HCT116 (cell line): ENCODE measurements around the gene PRL. TPM values are rescaled to one million over a fixed set of nuclear protein-coding genes. Genes with fewer than 3 reads are reported as not detected.

ENCODE experiments used
- ATAC-seq: fragments of 200-7000 bp; cut with Tn5 transposase; 2 replicates; pipeline ENCODE4 v1.9.1; 2020; ENCODE audit warnings: mild to moderate bottlenecking, moderate library complexity
- BruUV-seq: library from RNA; stranded (reverse); fragments of 400-500 nt; replicated peaks from 2 replicates; lab custom pipeline; 2021; lab: Mats Ljungman, UMichigan
- CTCF ChIA-PET: fragments of 300-600 bp; sonication (Branson Sonifier 250); formaldehyde crosslinking; loops from one replicate; lab custom pipeline; 2021; ENCODE audit warnings: antibody characterized with exemption; lab: Charles Lee
- POLR2A ChIA-PET: fragments of 300-600, 350-600 bp; sonication (Branson Sonifier 250); formaldehyde crosslinking; loops from one replicate; lab custom pipeline; 2021; ENCODE audit warnings: antibody characterized with exemption; lab: Charles Lee
- RAD21 ChIA-PET, 2 experiments: fragments of 300-600 bp; sonication (Branson Sonifier 250); formaldehyde crosslinking; loops; one replicate each; lab custom pipeline; 2023; ENCODE audit warnings: low total read pairs in 2 of 2; ENCODE audit not compliant: uncharacterized antibody in 2 of 2, unreplicated experiment in 2 of 2, low non-redundant PET in 1 of 2; lab: Charles Lee
- DNase-seq: peaks from one replicate; pipeline ENCODE4 v3.0.0-alpha.2; 2010; ENCODE audit warnings: low read depth, low spot score
- H2AFZ ChIP-seq: fragments of 200-600 bp; shearing (Covaris generic), sonication (generic); 2 replicates; pipeline ENCODE4 v1.6.1; 2017; ENCODE audit warnings: low read depth, mixed run types, mixed read lengths, antibody characterized with exemption, low read length; ENCODE audit not compliant: poor library complexity, severe bottlenecking
- H3K27ac ChIP-seq: 2 replicates; pipeline ENCODE4 v1.5.1; 2012; ENCODE audit warnings: low read depth, low read length
- H3K27me3 ChIP-seq: fragments of 200-600 bp; sonication (generic); 2 replicates; pipeline ENCODE4 v1.6.1; 2016; ENCODE audit warnings: mixed run types, low read length, mixed read lengths; ENCODE audit not compliant: insufficient read depth
- H3K36me3 ChIP-seq, 2 experiments: fragments of 200-500 bp in 1 of 2; fragments of 200-600 bp in 1 of 2; sonication (Bioruptor generic) in 1 of 2; sonication (generic) in 1 of 2; 2 replicates each; pipeline versions ENCODE4 v1.5.1 to v1.6.1; 2014 to 2016; ENCODE audit warnings: low read length in 2 of 2, inconsistent platforms in 1 of 2, mixed read lengths in 1 of 2, mixed run types in 1 of 2; ENCODE audit not compliant: insufficient read depth in 2 of 2, control insufficient read depth in 1 of 2
- H3K4me1 ChIP-seq, 2 experiments: fragments of 200-600 bp in 1 of 2; sonication (generic) in 1 of 2; 2 replicates each; pipeline versions ENCODE4 v1.5.1 to v1.6.1; 2012 to 2017; ENCODE audit warnings: low read length in 2 of 2, inconsistent platforms in 1 of 2, mild to moderate bottlenecking in 1 of 2, mixed read lengths in 1 of 2, mixed run types in 1 of 2, moderate library complexity in 1 of 2; ENCODE audit not compliant: insufficient read depth in 2 of 2, control insufficient read depth in 1 of 2
- H3K4me2 ChIP-seq: fragments of 200-600 bp; sonication (generic); 2 replicates; pipeline ENCODE4 v1.6.1; 2017; ENCODE audit warnings: mixed run types, low read length, mixed read lengths
- H3K4me3 ChIP-seq, 2 experiments: fragments of 200-600 bp in 1 of 2; sonication (generic) in 1 of 2; replicated peaks in 1 of 2; 2 replicates each; pipeline ENCODE4 v1.5.1; 2011 to 2016; ENCODE audit warnings: low read length in 2 of 2, control low read depth in 1 of 2, low read depth in 1 of 2, mild to moderate bottlenecking in 1 of 2, mixed read lengths in 1 of 2, mixed run types in 1 of 2
- H3K79me2 ChIP-seq: fragments of 200-600 bp; sonication (generic); 2 replicates; pipeline ENCODE4 v1.6.1; 2017; ENCODE audit warnings: mild to moderate bottlenecking, mixed run types, low read length, moderate library complexity, mixed read lengths; ENCODE audit not compliant: insufficient read depth
- H3K9ac ChIP-seq: fragments of 200-600 bp; sonication (generic); 2 replicates; pipeline ENCODE4 v1.6.1; 2016; ENCODE audit warnings: low read length, mixed read lengths
- H3K9me2 ChIP-seq: fragments of 200-600 bp; sonication (generic), shearing (Covaris generic); 2 replicates; pipeline ENCODE4 v1.6.1; 2017; ENCODE audit warnings: mixed run types, mild to moderate bottlenecking, moderate library complexity; ENCODE audit not compliant: insufficient read depth
- H3K9me3 ChIP-seq, 2 experiments: fragments of 200-500 bp in 1 of 2; fragments of 200-600 bp in 1 of 2; sonication (Bioruptor generic) in 1 of 2; sonication (generic) in 1 of 2; 2 replicates each; pipeline ENCODE4 v1.6.1; 2014 to 2017; ENCODE audit warnings: low read length in 2 of 2, mixed read lengths in 2 of 2, inconsistent platforms in 1 of 2, low read depth in 1 of 2, mild to moderate bottlenecking in 1 of 2, mixed run types in 1 of 2, moderate library complexity in 1 of 2; ENCODE audit not compliant: control insufficient read depth in 1 of 2, insufficient read depth in 1 of 2
- H4K20me1 ChIP-seq: fragments of 200-600 bp; sonication (generic), shearing (Covaris generic); 2 replicates; pipeline ENCODE4 v1.6.1; 2017; ENCODE audit warnings: mixed run types, mild to moderate bottlenecking, moderate library complexity; ENCODE audit not compliant: insufficient read depth
- EGR1 ChIP-seq: IDR thresholded peaks from 2 replicates; pipeline ENCODE4 v1.6.1; 2012; ENCODE audit warnings: low read depth
- ELF1 ChIP-seq: IDR thresholded peaks from 2 replicates; pipeline ENCODE4 v1.6.1; 2012; ENCODE audit warnings: low read depth, borderline replicate concordance
- EZH2 ChIP-seq: fragments of 200-600 bp; sonication (generic); IDR thresholded peaks from 2 replicates; pipeline ENCODE4 v1.6.1; 2017; ENCODE audit warnings: antibody characterized with exemption, mixed run types
- EZH2phosphoT487 ChIP-seq: fragments of 200-600 bp; IDR thresholded peaks from 2 replicates; pipeline ENCODE4 v1.6.1; 2018; ENCODE audit warnings: antibody characterized with exemption, borderline replicate concordance
- FOSL1 ChIP-seq: IDR thresholded peaks from 2 replicates; pipeline ENCODE4 v1.6.1; 2012; ENCODE audit warnings: low read depth
- JUND ChIP-seq: IDR thresholded peaks from 2 replicates; pipeline ENCODE4 v1.6.1; 2012
- RAD21 ChIP-seq: IDR thresholded peaks from 2 replicates; pipeline ENCODE4 v1.6.1; 2012; ENCODE audit warnings: low read depth, mild to moderate bottlenecking
- SP1 ChIP-seq: IDR thresholded peaks from 2 replicates; pipeline ENCODE4 v1.6.1; 2012; ENCODE audit warnings: low read depth
- SRF ChIP-seq: IDR thresholded peaks from 2 replicates; pipeline ENCODE4 v1.6.1; 2012; ENCODE audit warnings: low read depth
- TCF7L2 ChIP-seq: IDR thresholded peaks from 2 replicates; pipeline ENCODE4 v1.7.0; 2011; ENCODE audit warnings: borderline replicate concordance, inconsistent platforms; ENCODE audit not compliant: insufficient read depth, insufficient read length; ENCODE audit errors: extremely low read depth
- YY1 ChIP-seq: IDR thresholded peaks from 2 replicates; pipeline ENCODE4 v1.6.1; 2011; ENCODE audit warnings: low read length, low read depth, moderate library complexity, mild to moderate bottlenecking; ENCODE audit not compliant: insufficient replicate concordance; ENCODE audit errors: extremely low read depth
- ZFX ChIP-seq: fragments of 450-650 bp; IDR thresholded peaks from 2 replicates; pipeline ENCODE4 v1.6.1; 2017
- intact Hi-C: fragments of 100-400 bp; cut with micrococcal nuclease; formaldehyde crosslinking; loops from 2 replicates; pipeline ENCODE4 v1.10.0; 2022
- total RNA-seq: library from RNA; stranded (reverse); gene quantifications from one replicate; pipeline ENCODE4 v1.2.1, GENCODE V29; 2021; ENCODE audit not compliant: unreplicated experiment
- TF ChIP-seq, protein P1 (sequence below): IDR thresholded peaks from 2 replicates; pipeline ENCODE4 v1.6.1; 2011; ENCODE audit warnings: mild to moderate bottlenecking, low read length, moderate library complexity; ENCODE audit not compliant: insufficient replicate concordance; ENCODE audit errors: extremely low read depth
- TF ChIP-seq, protein P2 (sequence below), 3 experiments: fragments of 200-600 bp in 1 of 3; sonication (generic) in 1 of 3; IDR thresholded peaks in 2 of 3; conservative IDR thresholded peaks in 1 of 3; 2 replicates each; pipeline ENCODE4 v1.5.1; 2012 to 2017; ENCODE audit warnings: low read depth in 2 of 3, low read length in 2 of 3, antibody characterized with exemption in 1 of 3, borderline replicate concordance in 1 of 3, control low read depth in 1 of 3, mild to moderate bottlenecking in 1 of 3, mixed read lengths in 1 of 3, mixed run types in 1 of 3, moderate library complexity in 1 of 3; ENCODE audit not compliant: insufficient read depth in 1 of 3
- TF ChIP-seq, protein P3 (sequence below): IDR thresholded peaks from 2 replicates; pipeline ENCODE4 v1.6.1; 2012; ENCODE audit warnings: low read depth

PRL gene
- total RNA-seq, 1 experiment from 2014 or later, result not detected

DNA sequence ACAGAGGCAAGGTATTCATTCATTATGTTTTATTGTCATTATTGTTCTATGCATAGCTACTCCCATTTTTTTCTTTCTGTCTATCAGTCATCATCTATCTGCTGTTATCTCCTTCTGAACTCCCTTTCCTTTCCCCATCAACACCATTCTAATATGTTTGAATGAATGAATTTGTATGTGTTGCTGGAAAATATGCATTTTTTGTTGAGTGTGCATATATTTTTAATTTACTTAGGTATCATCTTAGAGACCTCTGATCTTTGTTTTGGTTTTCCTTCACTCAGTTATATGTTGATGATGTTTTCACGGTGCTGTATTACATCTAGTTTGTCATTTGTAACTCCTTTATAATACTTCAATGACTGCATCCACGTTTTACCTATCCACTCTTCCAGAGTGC, 12.1 kb upstream of the PRL start:
- H3K79me2 ChIP-seq, result no peaks in the 10 kb centered on the region
- ATAC-seq (no peak), DNase-seq (no peak)
- no peak overlapping the region for H3K9ac ChIP-seq
- RAD21 ChIA-PET, result no interaction called here
- intact Hi-C loops, result no loop called here
- H3K4me2 ChIP-seq, result no peak overlapping the region
- H3K27me3 ChIP-seq, result no peaks in the 10 kb centered on the region
- H3K4me3 ChIP-seq, result no peak overlapping the region
- H3K27ac ChIP-seq, result no peak overlapping the region
- no peak overlapping the region for H2AFZ ChIP-seq
- no peaks in the 10 kb centered on the region for H3K9me2 ChIP-seq
- BruUV-seq, result no TSS peak
- peaks cover 0 to 4% of the 10 kb centered on the region in 2 experiments; a peak in 2 of 4 replicates for H3K9me3 ChIP-seq
- CTCF ChIA-PET, result no interaction called here
- no peaks in the 10 kb centered on the region for H4K20me1 ChIP-seq
- POLR2A ChIA-PET, result no interaction called here
- no peak for TF ChIP-seq EZH2
- no peak for TF ChIP-seq ZFX
- TF ChIP-seq SRF, result no peak
- TF ChIP-seq ELF1, result no peak
- TF ChIP-seq EGR1, result no peak
- no peak for TF ChIP-seq FOSL1
- TF ChIP-seq SP1, result no peak
- TF ChIP-seq YY1, result no peak
- no peak for TF ChIP-seq JUND
- TF ChIP-seq, protein P1, sequence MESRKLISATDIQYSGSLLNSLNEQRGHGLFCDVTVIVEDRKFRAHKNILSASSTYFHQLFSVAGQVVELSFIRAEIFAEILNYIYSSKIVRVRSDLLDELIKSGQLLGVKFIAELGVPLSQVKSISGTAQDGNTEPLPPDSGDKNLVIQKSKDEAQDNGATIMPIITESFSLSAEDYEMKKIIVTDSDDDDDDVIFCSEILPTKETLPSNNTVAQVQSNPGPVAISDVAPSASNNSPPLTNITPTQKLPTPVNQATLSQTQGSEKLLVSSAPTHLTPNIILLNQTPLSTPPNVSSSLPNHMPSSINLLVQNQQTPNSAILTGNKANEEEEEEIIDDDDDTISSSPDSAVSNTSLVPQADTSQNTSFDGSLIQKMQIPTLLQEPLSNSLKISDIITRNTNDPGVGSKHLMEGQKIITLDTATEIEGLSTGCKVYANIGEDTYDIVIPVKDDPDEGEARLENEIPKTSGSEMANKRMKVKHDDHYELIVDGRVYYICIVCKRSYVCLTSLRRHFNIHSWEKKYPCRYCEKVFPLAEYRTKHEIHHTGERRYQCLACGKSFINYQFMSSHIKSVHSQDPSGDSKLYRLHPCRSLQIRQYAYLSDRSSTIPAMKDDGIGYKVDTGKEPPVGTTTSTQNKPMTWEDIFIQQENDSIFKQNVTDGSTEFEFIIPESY, result no peak
- TF ChIP-seq, protein P2, sequence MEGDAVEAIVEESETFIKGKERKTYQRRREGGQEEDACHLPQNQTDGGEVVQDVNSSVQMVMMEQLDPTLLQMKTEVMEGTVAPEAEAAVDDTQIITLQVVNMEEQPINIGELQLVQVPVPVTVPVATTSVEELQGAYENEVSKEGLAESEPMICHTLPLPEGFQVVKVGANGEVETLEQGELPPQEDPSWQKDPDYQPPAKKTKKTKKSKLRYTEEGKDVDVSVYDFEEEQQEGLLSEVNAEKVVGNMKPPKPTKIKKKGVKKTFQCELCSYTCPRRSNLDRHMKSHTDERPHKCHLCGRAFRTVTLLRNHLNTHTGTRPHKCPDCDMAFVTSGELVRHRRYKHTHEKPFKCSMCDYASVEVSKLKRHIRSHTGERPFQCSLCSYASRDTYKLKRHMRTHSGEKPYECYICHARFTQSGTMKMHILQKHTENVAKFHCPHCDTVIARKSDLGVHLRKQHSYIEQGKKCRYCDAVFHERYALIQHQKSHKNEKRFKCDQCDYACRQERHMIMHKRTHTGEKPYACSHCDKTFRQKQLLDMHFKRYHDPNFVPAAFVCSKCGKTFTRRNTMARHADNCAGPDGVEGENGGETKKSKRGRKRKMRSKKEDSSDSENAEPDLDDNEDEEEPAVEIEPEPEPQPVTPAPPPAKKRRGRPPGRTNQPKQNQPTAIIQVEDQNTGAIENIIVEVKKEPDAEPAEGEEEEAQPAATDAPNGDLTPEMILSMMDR (IDR thresholded peaks at IDR 0.05 in 2 of 3, conservative IDR thresholded peaks at IDR 0.05 in 1 of 3; ENCODE audit: borderline replicate concordance in 1 of 3, insufficient read depth in 1 of 3, low read depth in 2 of 3, low read length in 2 of 3), result no peak
- TF ChIP-seq EZH2phosphoT487, result no peak
- TF ChIP-seq RAD21, result no peak
- no peak for TF ChIP-seq TCF7L2
- TF ChIP-seq, protein P3, sequence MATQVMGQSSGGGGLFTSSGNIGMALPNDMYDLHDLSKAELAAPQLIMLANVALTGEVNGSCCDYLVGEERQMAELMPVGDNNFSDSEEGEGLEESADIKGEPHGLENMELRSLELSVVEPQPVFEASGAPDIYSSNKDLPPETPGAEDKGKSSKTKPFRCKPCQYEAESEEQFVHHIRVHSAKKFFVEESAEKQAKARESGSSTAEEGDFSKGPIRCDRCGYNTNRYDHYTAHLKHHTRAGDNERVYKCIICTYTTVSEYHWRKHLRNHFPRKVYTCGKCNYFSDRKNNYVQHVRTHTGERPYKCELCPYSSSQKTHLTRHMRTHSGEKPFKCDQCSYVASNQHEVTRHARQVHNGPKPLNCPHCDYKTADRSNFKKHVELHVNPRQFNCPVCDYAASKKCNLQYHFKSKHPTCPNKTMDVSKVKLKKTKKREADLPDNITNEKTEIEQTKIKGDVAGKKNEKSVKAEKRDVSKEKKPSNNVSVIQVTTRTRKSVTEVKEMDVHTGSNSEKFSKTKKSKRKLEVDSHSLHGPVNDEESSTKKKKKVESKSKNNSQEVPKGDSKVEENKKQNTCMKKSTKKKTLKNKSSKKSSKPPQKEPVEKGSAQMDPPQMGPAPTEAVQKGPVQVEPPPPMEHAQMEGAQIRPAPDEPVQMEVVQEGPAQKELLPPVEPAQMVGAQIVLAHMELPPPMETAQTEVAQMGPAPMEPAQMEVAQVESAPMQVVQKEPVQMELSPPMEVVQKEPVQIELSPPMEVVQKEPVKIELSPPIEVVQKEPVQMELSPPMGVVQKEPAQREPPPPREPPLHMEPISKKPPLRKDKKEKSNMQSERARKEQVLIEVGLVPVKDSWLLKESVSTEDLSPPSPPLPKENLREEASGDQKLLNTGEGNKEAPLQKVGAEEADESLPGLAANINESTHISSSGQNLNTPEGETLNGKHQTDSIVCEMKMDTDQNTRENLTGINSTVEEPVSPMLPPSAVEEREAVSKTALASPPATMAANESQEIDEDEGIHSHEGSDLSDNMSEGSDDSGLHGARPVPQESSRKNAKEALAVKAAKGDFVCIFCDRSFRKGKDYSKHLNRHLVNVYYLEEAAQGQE, result no peak
- TF ChIP-seq, all 23 proteins: peak for 0
- H3K4me1 ChIP-seq, result peaks cover 8 to 10% of the 10 kb centered on the region in 2 experiments; a peak in 2 of 4 replicates
- H3K36me3 ChIP-seq, result no peaks in the 10 kb centered on the region
